Measurements from ENCODE around the gene OGFOD1. TPM values are rescaled to one million over a fixed set of nuclear protein-coding genes. Genes with fewer than 3 reads are reported as not detected.

OGFOD1 gene
- total and polyA plus RNA-seq, 9 of the 15 experiments (the other 6 are each of a cell fraction or from before 2014, with no cell fraction given), result 60.4 to 134 (median 85.8) TPM

GRCh38 chr16:56421313-56421712 is 30.0 kb upstream of the OGFOD1 start:
- Histone ChIP-seq H3K4me2 (ENCODE audit: insufficient read depth, low read length) (no peak overlapping the region), H3K9me3 (replicated peaks; ENCODE audit: control insufficient read depth, insufficient read depth, low read depth, low read length) (no peaks in the 10 kb centered on the region), H2AFZ (ENCODE audit: low read depth, low read length) (no peak overlapping the region), H3K79me2 (ENCODE audit: control insufficient read depth, insufficient read depth, low read length) (peaks cover 85% of the 10 kb centered on the region), H3K27ac (ENCODE audit: extremely low read depth, low read depth, low read length) (peak overlapping the region; percentile 85; the same call in 1 of the 3 replicates), H3K27me3 (ENCODE audit: control insufficient read depth in 2 of 2, insufficient read depth in 2 of 2, low read length in 2 of 2) (no peaks in the 10 kb centered on the region), H4K20me1 (replicated peaks; ENCODE audit: control insufficient read depth, insufficient read depth, low read length) (peaks cover 12% of the 10 kb centered on the region; the same call in 1 of the 2 replicates), H3K4me1 (replicated peaks in 1 of 2; ENCODE audit: control insufficient read depth in 2 of 2, insufficient read depth in 2 of 2, low read length in 2 of 2) (peaks cover 23 to 38% of the 10 kb centered on the region in 2 experiments), H3K36me3 (ENCODE audit: control insufficient read depth, insufficient read depth, low read length) (peaks cover 7% of the 10 kb centered on the region; the same call in 1 of the 3 replicates), H3K9me1 (ENCODE audit: control insufficient read depth, insufficient read depth, low read length) (no peaks in the 10 kb centered on the region), H3K4me3 (no peak overlapping the region), H3K9ac (ENCODE audit: insufficient read depth in 1 of 2, low read depth in 2 of 2, low read length in 2 of 2) (peak overlapping the region in 1 of 2 experiments; percentile 70; a peak in 1 of 4 replicates)
- ATAC-seq, result no peak
- in situ Hi-C loops (cut with MboI) (no loop called here), intact Hi-C loops (cut with micrococcal nuclease) (no loop called here)
- no peak for DNase-seq (ENCODE audit: extremely low read depth in 1 of 4, low spot score in 3 of 4)
- ChIA-PET POLR2A (interaction anchor here (0.7 to 1.1 kb wide), 2 partner anchors 80 to 365 kb away, joined by 3 read pairs; no protein-coding TSS in a partner anchor), CTCF (ENCODE audit: low intra/inter-chr PET ratio) (no interaction called here)
- no peak for FAIRE-seq
- WGBS (ENCODE audit: insufficient coverage, low coverage, missing lambda C conversion rate), result 64% methylated on average over 2 of the region's 2 CpGs
- no TSS peak for BruUV-seq (replicated peaks)
- TF ChIP-seq KLF10 (CRISPR knock-in tag; IDR thresholded peaks at IDR 0.05) (no peak), BRD4 (IDR thresholded peaks at IDR 0.05) (no peak), ZNF584 (CRISPR knock-in tag; IDR thresholded peaks at IDR 0.05; ENCODE audit: low read depth) (no peak), EHMT2 (IDR thresholded peaks at IDR 0.05) (no peak), ESRRA (IDR thresholded peaks at IDR 0.05; ENCODE audit: borderline replicate concordance, low read depth) (no peak), STAT5A (IDR thresholded peaks at IDR 0.05; ENCODE audit: borderline replicate concordance, low read length) (no peak), ZBTB26 (CRISPR knock-in tag; IDR thresholded peaks at IDR 0.05) (no peak), GTF2F1 (IDR thresholded peaks at IDR 0.05; ENCODE audit: low read depth, low read length) (no peak), ZKSCAN3 (CRISPR knock-in tag; IDR thresholded peaks at IDR 0.05) (no peak), ZKSCAN1 (IDR thresholded peaks at IDR 0.05; ENCODE audit: low read depth, low read length) (no peak), KLF6 (CRISPR knock-in tag; IDR thresholded peaks at IDR 0.05; ENCODE audit: borderline replicate concordance) (no peak), HEY1 (CRISPR knock-in tag; IDR thresholded peaks at IDR 0.05; ENCODE audit: borderline replicate concordance) (no peak), TCF7 (IDR thresholded peaks at IDR 0.05; ENCODE audit: borderline replicate concordance) (no peak), ZNF23 (CRISPR knock-in tag; IDR thresholded peaks at IDR 0.05) (no peak)
